Endodermal cell (in vitro differentiated cells): ENCODE measurements around the gene ZFYVE26. TPM values are rescaled to one million over a fixed set of nuclear protein-coding genes. Genes with fewer than 3 reads are reported as not detected.

ENCODE experiments used
- DNase-seq: peaks from one replicate; pipeline ENCODE4 v3.0.0-alpha.2; 2017
- H3K27ac ChIP-seq: 2 replicates; pipeline ENCODE4 v1.5.1; 2013; ENCODE audit warnings: mild to moderate bottlenecking, low read depth, low read length, moderate library complexity
- H3K27me3 ChIP-seq: 2 replicates; pipeline ENCODE4 v1.6.1; 2013; ENCODE audit warnings: mild to moderate bottlenecking, low read length, moderate library complexity; ENCODE audit not compliant: insufficient read depth, control insufficient read depth, poor library complexity, severe bottlenecking
- H3K36me3 ChIP-seq: 2 replicates; pipeline ENCODE4 v1.7.0; 2013; ENCODE audit warnings: mild to moderate bottlenecking, low read length, moderate library complexity; ENCODE audit not compliant: control insufficient read depth, insufficient read depth
- H3K4me1 ChIP-seq: one replicate; pipeline ENCODE4 v1.7.0; 2013; ENCODE audit warnings: low read length; ENCODE audit not compliant: control insufficient read depth, insufficient read depth
- H3K4me3 ChIP-seq: 2 replicates; pipeline ENCODE4 v1.5.1; 2013; ENCODE audit warnings: mild to moderate bottlenecking, low read length, moderate library complexity
- H3K9ac ChIP-seq: 2 replicates; pipeline ENCODE4 v1.6.1; 2013; ENCODE audit warnings: mild to moderate bottlenecking, low read length, moderate library complexity; ENCODE audit not compliant: poor library complexity, severe bottlenecking; ENCODE audit errors: extremely low read depth
- H3K9me3 ChIP-seq: 2 replicates; pipeline ENCODE4 v1.6.1; 2013; ENCODE audit warnings: mild to moderate bottlenecking, low read length, moderate library complexity; ENCODE audit not compliant: control insufficient read depth
- H3K27ac Mint-ChIP-seq: 2 replicates; pipeline ENCODE4 v1.8.0; 2020; ENCODE audit warnings: mixed read lengths
- H3K27me3 Mint-ChIP-seq: 2 replicates; pipeline ENCODE4 v1.8.0; 2021; ENCODE audit warnings: mild to moderate bottlenecking, mixed read lengths; ENCODE audit not compliant: insufficient read depth
- H3K36me3 Mint-ChIP-seq: 2 replicates; pipeline ENCODE4 v1.8.0; 2020; ENCODE audit warnings: low read depth, mixed read lengths
- H3K4me1 Mint-ChIP-seq: 2 replicates; pipeline ENCODE4 v1.8.0; 2020; ENCODE audit warnings: mixed read lengths
- H3K4me3 Mint-ChIP-seq: 2 replicates; pipeline ENCODE4 v1.8.0; 2020; ENCODE audit warnings: mild to moderate bottlenecking, moderate library complexity, mixed read lengths
- H3K9me3 Mint-ChIP-seq: 2 replicates; pipeline ENCODE4 v1.8.0; 2020; ENCODE audit warnings: mild to moderate bottlenecking, mixed read lengths
- CTCF ChIP-seq: fragments of 200-600 bp; sonication (generic); conservative IDR thresholded peaks from 2 replicates; pipeline ENCODE4 v1.5.0; 2021; ENCODE audit warnings: antibody characterized with exemption, mild to moderate bottlenecking
- WGBS, 2 experiments: methylation state at CpG; one replicate each; pipeline versions ENCODE4 v1.1.5 to v1.1.7; 2013; ENCODE audit warnings: missing lambda C conversion rate in 2 of 2, mixed read lengths in 1 of 2; ENCODE audit not compliant: insufficient coverage in 1 of 2, insufficient read length in 1 of 2; 5-methylcytosine and 5-hydroxymethylcytosine counted together
- total RNA-seq, 2 donors: library from RNA; stranded (reverse); fragmentation: NEBNext Ultra II Directional in 1 of 2; extraction: Animal tissue kit (Norgen Biotek cat#: 25700) in 1 of 2; gene quantifications; 2 replicates in 1 of 2; 3 replicates in 1 of 2; pipeline ENCODE4 v1.2.1, GENCODE V29; 2021

The ZFYVE26 gene
- total RNA-seq, 2 donors from 2014 or later: 27.4 to 29.4 TPM

GRCh38 chr14:67857778-67858350, 41.5 kb upstream of the ZFYVE26 start:
- 93 to 94% methylated on average over 7 to 20 of the region's 20 CpGs for WGBS, 2 experiments
- no peak overlapping the region for H3K9ac ChIP-seq
- TF ChIP-seq CTCF: peak; percentile 38
- H3K4me3 ChIP-seq: no peak overlapping the region
- no peak overlapping the region for H3K27ac ChIP-seq
- Mint-ChIP-seq H3K4me3 (no peak overlapping the region), H3K36me3 (no peaks in the 10 kb centered on the region), H3K9me3 (no peaks in the 10 kb centered on the region), H3K27ac (no peak overlapping the region), H3K27me3 (no peaks in the 10 kb centered on the region), H3K4me1 (no peaks in the 10 kb centered on the region)
- DNase-seq: no peak
- no peaks in the 10 kb centered on the region for H3K4me1 ChIP-seq
- no peaks in the 10 kb centered on the region for H3K36me3 ChIP-seq
- no peaks in the 10 kb centered on the region for H3K27me3 ChIP-seq
- no peaks in the 10 kb centered on the region for H3K9me3 ChIP-seq

GRCh38 chr14:67856827-67857226, 40.4 kb upstream of the ZFYVE26 start:
- H3K4me1 ChIP-seq: no peaks in the 10 kb centered on the region
- no peak overlapping the region for H3K27ac Mint-ChIP-seq
- 85% methylated on average over 2 of the region's 2 CpGs; no CpG with 5 or more reads in 1 of the 2 experiments for WGBS, 2 experiments

GRCh38 chr14:67853715-67854114, 37.3 kb upstream of the ZFYVE26 start:
- no peak overlapping the region for H3K4me3 Mint-ChIP-seq
- no peaks in the 10 kb centered on the region for H3K27me3 Mint-ChIP-seq
- H3K27ac Mint-ChIP-seq: no peak overlapping the region
- no peak for TF ChIP-seq CTCF
- Histone ChIP-seq H3K27ac (no peak overlapping the region), H3K27me3 (no peaks in the 10 kb centered on the region), H3K36me3 (no peaks in the 10 kb centered on the region), H3K4me1 (no peaks in the 10 kb centered on the region), H3K9me3 (no peaks in the 10 kb centered on the region), H3K9ac (no peak overlapping the region), H3K4me3 (no peak overlapping the region)
- H3K4me1 Mint-ChIP-seq: no peaks in the 10 kb centered on the region
- H3K9me3 Mint-ChIP-seq: no peaks in the 10 kb centered on the region
- DNase-seq: no peak
- 83 to 97% methylated on average over 1 to 2 of the region's 3 CpGs for WGBS, 2 experiments
- H3K36me3 Mint-ChIP-seq: no peaks in the 10 kb centered on the region

More at GRCh38 chr14:67856827-67857226, 40.4 kb upstream of the ZFYVE26 start:
- no peak for TF ChIP-seq CTCF
- H3K27ac ChIP-seq: no peak overlapping the region
- Mint-ChIP-seq H3K27me3 (no peaks in the 10 kb centered on the region), H3K4me1 (no peaks in the 10 kb centered on the region), H3K36me3 (no peaks in the 10 kb centered on the region), H3K4me3 (no peak overlapping the region), H3K9me3 (no peaks in the 10 kb centered on the region)
- no peaks in the 10 kb centered on the region for H3K27me3 ChIP-seq
- H3K4me3 ChIP-seq: no peak overlapping the region
- no peaks in the 10 kb centered on the region for H3K36me3 ChIP-seq
- H3K9ac ChIP-seq: no peak overlapping the region
- H3K9me3 ChIP-seq: no peaks in the 10 kb centered on the region
- DNase-seq: no peak
